CD14-positive monocyte (primary cell): ENCODE results near the gene PARP8. TPM values are rescaled to one million over a fixed set of nuclear protein-coding genes. Genes with fewer than 3 reads are reported as not detected.
A peak's percentile ranks its signal among the peaks of the same experiment; 100 is the strongest.

Source experiments
- DNase-seq, 3 donors: peaks; one replicate each; pipeline ENCODE4 v3.0.0-alpha.2; 2011 to 2022
- H2AFZ ChIP-seq: 2 replicates; pipeline ENCODE4 v1.6.0; 2012; ENCODE audit warnings: mild to moderate bottlenecking, low read depth, low read length, inconsistent platforms; ENCODE audit not compliant: insufficient read depth, poor library complexity, severe bottlenecking
- H3K27ac ChIP-seq, 2 donors: 1 replicate in 1 of 2; 2 replicates in 1 of 2; pipeline ENCODE4 v1.5.1; 2012 to 2013; ENCODE audit warnings: low read length in 2 of 2, control low read depth in 1 of 2, inconsistent platforms in 1 of 2, low read depth in 1 of 2, mild to moderate bottlenecking in 1 of 2
- H3K27me3 ChIP-seq, 2 donors: one replicate each; pipeline versions ENCODE4 v1.6.0 to v1.6.1; 2011 to 2013; ENCODE audit warnings: low read length in 2 of 2; ENCODE audit not compliant: control insufficient read depth in 2 of 2, insufficient read depth in 2 of 2
- H3K36me3 ChIP-seq, 2 donors: replicated peaks in 1 of 2; 1 replicate in 1 of 2; 2 replicates in 1 of 2; pipeline versions ENCODE4 v1.5.1 to v1.6.1; 2012 to 2013; ENCODE audit warnings: low read length in 2 of 2, control low read depth in 1 of 2, inconsistent platforms in 1 of 2, mild to moderate bottlenecking in 1 of 2; ENCODE audit not compliant: insufficient read depth in 2 of 2, control insufficient read depth in 1 of 2
- H3K4me1 ChIP-seq, 2 donors: 1 replicate in 1 of 2; 2 replicates in 1 of 2; pipeline versions ENCODE4 v1.5.1 to v1.6.1; 2012 to 2013; ENCODE audit warnings: low read length in 2 of 2, control low read depth in 1 of 2, inconsistent platforms in 1 of 2, mild to moderate bottlenecking in 1 of 2, moderate library complexity in 1 of 2; ENCODE audit not compliant: insufficient read depth in 2 of 2, control insufficient read depth in 1 of 2
- H3K4me2 ChIP-seq: replicated peaks from 2 replicates; pipeline ENCODE3; 2012; ENCODE audit warnings: low read length, moderate library complexity, mild to moderate bottlenecking; ENCODE audit not compliant: poor library complexity, severe bottlenecking; ENCODE audit errors: extremely low read depth
- H3K4me3 ChIP-seq, 3 experiments: fragments of 200-600 bp in 1 of 3; sonication (generic) in 1 of 3; replicated peaks in 1 of 3; 1 replicate in 2 of 3; 2 replicates in 1 of 3; pipeline ENCODE4 v1.5.1; 2011 to 2013; ENCODE audit warnings: low read length in 3 of 3, mild to moderate bottlenecking in 3 of 3, control low read depth in 2 of 3, low read depth in 2 of 3, inconsistent platforms in 1 of 3, moderate library complexity in 1 of 3
- H3K79me2 ChIP-seq: 2 replicates; pipeline ENCODE4 v1.6.0; 2012; ENCODE audit warnings: mild to moderate bottlenecking, control low read depth, inconsistent platforms, low read length, moderate library complexity; ENCODE audit not compliant: insufficient read depth
- H3K9ac ChIP-seq: 2 replicates; pipeline ENCODE4 v1.6.0; 2017; ENCODE audit warnings: low read length, mild to moderate bottlenecking; ENCODE audit not compliant: insufficient read depth, poor library complexity, severe bottlenecking
- H3K9me3 ChIP-seq, 2 donors: replicated peaks in 1 of 2; 1 replicate in 1 of 2; 2 replicates in 1 of 2; pipeline versions ENCODE4 v1.5.1 to v1.6.1; 2012 to 2013; ENCODE audit warnings: low read length in 2 of 2, control low read depth in 1 of 2; ENCODE audit not compliant: control insufficient read depth in 1 of 2, insufficient read depth in 1 of 2
- H4K20me1 ChIP-seq: 2 replicates; pipeline ENCODE4 v1.6.0; 2012; ENCODE audit warnings: mild to moderate bottlenecking, low read length, control low read depth, moderate library complexity; ENCODE audit not compliant: insufficient read depth
- H3K27ac Mint-ChIP-seq, 7 donors: one replicate each; pipeline ENCODE4 v1.8.0; 2020; ENCODE audit warnings: mild to moderate bottlenecking in 7 of 7, mixed read lengths in 7 of 7, moderate library complexity in 6 of 7, inconsistent platforms in 2 of 7
- H3K27me3 Mint-ChIP-seq, 3 donors: one replicate each; pipeline ENCODE4 v1.8.0; 2021 to 2022; ENCODE audit warnings: low read depth in 3 of 3, mild to moderate bottlenecking in 3 of 3, mixed read lengths in 3 of 3, moderate library complexity in 3 of 3, inconsistent platforms in 1 of 3
- H3K36me3 Mint-ChIP-seq, 2 donors: one replicate each; pipeline ENCODE4 v1.8.0; 2020; ENCODE audit warnings: mixed read lengths in 2 of 2, inconsistent platforms in 1 of 2, mild to moderate bottlenecking in 1 of 2
- H3K4me1 Mint-ChIP-seq: one replicate; pipeline ENCODE4 v1.8.0; 2020; ENCODE audit warnings: mild to moderate bottlenecking, mixed read lengths
- H3K4me3 Mint-ChIP-seq, 2 donors: one replicate each; pipeline ENCODE4 v1.8.0; 2020; ENCODE audit warnings: mild to moderate bottlenecking in 2 of 2, mixed read lengths in 2 of 2, moderate library complexity in 1 of 2
- H3K9me3 Mint-ChIP-seq, 7 donors: one replicate each; pipeline ENCODE4 v1.8.0; 2020 to 2022; ENCODE audit warnings: mixed read lengths in 7 of 7, mild to moderate bottlenecking in 6 of 7, moderate library complexity in 6 of 7, inconsistent platforms in 2 of 7
- WGBS: methylation state at CpG from one replicate; pipeline ENCODE4 v1.1.5; 2013; ENCODE audit warnings: missing lambda C conversion rate; ENCODE audit not compliant: insufficient coverage; 5-methylcytosine and 5-hydroxymethylcytosine counted together
- intact Hi-C, 2 donors: fragments of 100-400 bp; cut with micrococcal nuclease; formaldehyde crosslinking; loops; one replicate each; pipeline versions ENCODE4 v1.15.0 to v1.15.1; 2023
- polyA plus RNA-seq, 3 donors: library from polyadenylated mRNA; depleted of rRNA in 1 of 3; unstranded in 2 of 3; stranded (reverse) in 1 of 3; fragments of 300-500 nt in 2 of 3; fragments of >200 nt in 1 of 3; fragmentation: Illumina TruSeq in 2 of 3; gene quantifications; 1 replicate in 2 of 3; 2 replicates in 1 of 3; pipeline ENCODE4 v1.2.3, GENCODE V29; 2012 to 2021
- TF ChIP-seq, protein P1 (sequence below): fragments of 200-600 bp; IDR thresholded peaks from one replicate; pipeline ENCODE4 v1.8.0; 2022; ENCODE audit warnings: antibody characterized with exemption, mild to moderate bottlenecking

Gene PARP8
- polyA plus RNA-seq, 3 donors, result 27.5 to 170 (median 40.6) TPM

DNA sequence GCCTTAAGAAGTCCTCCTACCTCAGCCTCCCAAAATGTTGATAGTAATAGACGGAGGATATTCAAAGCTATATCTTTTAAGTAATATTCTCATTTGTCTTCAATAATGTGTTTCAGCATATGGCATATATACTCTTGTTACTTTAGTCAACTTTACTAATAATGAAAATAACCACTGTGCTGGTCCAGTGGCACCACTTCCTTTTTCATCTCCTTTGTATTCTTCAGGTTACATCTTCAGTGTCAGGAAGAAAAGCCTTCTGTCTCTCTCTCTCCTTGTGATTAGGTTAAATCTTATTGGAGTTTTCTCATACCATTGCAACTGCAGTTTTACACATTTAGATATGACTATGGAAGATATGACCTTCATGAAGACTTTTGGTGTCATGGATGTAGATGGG is 31.3 kb downstream of the PARP8 start:
- H3K4me1 ChIP-seq, result peaks cover 11 to 22% of the 10 kb centered on the region in 2 donors
- peaks cover 92% of the 10 kb centered on the region for H4K20me1 ChIP-seq
- Mint-ChIP-seq H3K27ac (peak overlapping the region in 1 of 7 donors; percentile 28), H3K9me3 (peaks cover 0 to 2% (median 1%) of the 10 kb centered on the region in 7 donors), H3K36me3 (peaks cover 16 to 20% of the 10 kb centered on the region in 2 donors), H3K4me3 (no peak overlapping the region), H3K4me1 (peaks cover 32% of the 10 kb centered on the region), H3K27me3 (no peaks in the 10 kb centered on the region)
- WGBS, result no CpG with 5 or more reads among the region's 1 CpG
- H3K4me2 ChIP-seq, result no peak overlapping the region
- no peaks in the 10 kb centered on the region for H3K9me3 ChIP-seq
- intact Hi-C loops, result no loop called here
- H3K79me2 ChIP-seq, result peaks cover 98% of the 10 kb centered on the region
- H2AFZ ChIP-seq, result no peak overlapping the region
- H3K36me3 ChIP-seq, result peaks cover 0 to 23% of the 10 kb centered on the region in 2 donors
- peak overlapping the region in 1 of 2 donors; percentile 30 for H3K27ac ChIP-seq
- H3K9ac ChIP-seq, result no peak overlapping the region
- TF ChIP-seq, protein P1, sequence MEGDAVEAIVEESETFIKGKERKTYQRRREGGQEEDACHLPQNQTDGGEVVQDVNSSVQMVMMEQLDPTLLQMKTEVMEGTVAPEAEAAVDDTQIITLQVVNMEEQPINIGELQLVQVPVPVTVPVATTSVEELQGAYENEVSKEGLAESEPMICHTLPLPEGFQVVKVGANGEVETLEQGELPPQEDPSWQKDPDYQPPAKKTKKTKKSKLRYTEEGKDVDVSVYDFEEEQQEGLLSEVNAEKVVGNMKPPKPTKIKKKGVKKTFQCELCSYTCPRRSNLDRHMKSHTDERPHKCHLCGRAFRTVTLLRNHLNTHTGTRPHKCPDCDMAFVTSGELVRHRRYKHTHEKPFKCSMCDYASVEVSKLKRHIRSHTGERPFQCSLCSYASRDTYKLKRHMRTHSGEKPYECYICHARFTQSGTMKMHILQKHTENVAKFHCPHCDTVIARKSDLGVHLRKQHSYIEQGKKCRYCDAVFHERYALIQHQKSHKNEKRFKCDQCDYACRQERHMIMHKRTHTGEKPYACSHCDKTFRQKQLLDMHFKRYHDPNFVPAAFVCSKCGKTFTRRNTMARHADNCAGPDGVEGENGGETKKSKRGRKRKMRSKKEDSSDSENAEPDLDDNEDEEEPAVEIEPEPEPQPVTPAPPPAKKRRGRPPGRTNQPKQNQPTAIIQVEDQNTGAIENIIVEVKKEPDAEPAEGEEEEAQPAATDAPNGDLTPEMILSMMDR, result no peak
- DNase-seq, result no peak
- H3K27me3 ChIP-seq, result no peaks in the 10 kb centered on the region
- H3K4me3 ChIP-seq, result no peak overlapping the region

DNA sequence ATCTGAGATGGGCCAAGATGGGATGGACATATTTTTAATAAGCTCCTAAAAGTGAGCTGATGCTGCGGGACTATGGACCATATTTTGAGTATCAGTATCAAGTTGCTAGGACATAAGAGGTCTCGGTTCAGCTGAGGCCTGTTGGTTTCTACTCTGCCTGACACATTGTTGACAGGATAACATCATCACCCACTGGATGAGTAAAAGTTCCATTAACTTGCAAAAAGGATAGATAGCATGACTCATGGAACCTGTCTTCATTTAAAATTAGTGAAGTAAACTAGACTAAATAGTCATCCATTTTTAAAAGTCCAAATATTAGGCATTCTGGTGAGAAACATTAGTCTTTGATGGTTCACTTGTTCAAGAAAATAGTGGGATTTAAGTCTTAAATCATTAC is 33.3 kb downstream of the PARP8 start:
- no peak overlapping the region for H3K4me2 ChIP-seq
- Mint-ChIP-seq H3K27ac (peak overlapping the region in 3 of 7 donors; percentile 27 to 49 (median 27)), H3K27me3 (no peaks in the 10 kb centered on the region), H3K36me3 (peaks cover 30 to 32% of the 10 kb centered on the region in 2 donors), H3K4me3 (no peak overlapping the region), H3K9me3 (peaks cover 0 to 5% (median 2%) of the 10 kb centered on the region in 7 donors), H3K4me1 (peaks cover 31% of the 10 kb centered on the region)
- H3K4me3 ChIP-seq, result no peak overlapping the region
- H3K27me3 ChIP-seq, result no peaks in the 10 kb centered on the region
- peaks cover 4 to 13% of the 10 kb centered on the region in 2 donors for H3K4me1 ChIP-seq
- WGBS, result no CpG with 5 or more reads among the region's 2 CpGs
- TF ChIP-seq, protein P1, result no peak
- peaks cover 100% of the 10 kb centered on the region for H4K20me1 ChIP-seq
- peaks cover 0 to 23% of the 10 kb centered on the region in 2 donors for H3K36me3 ChIP-seq
- peak; percentile 16 to 54 (median 19) for DNase-seq
- H2AFZ ChIP-seq, result no peak overlapping the region
- intact Hi-C loops, result no loop called here
- no peak overlapping the region for H3K9ac ChIP-seq
- no peaks in the 10 kb centered on the region for H3K9me3 ChIP-seq
- H3K27ac ChIP-seq, result no peak overlapping the region
- H3K79me2 ChIP-seq, result peaks cover 100% of the 10 kb centered on the region
